ENCODE results near the gene STAC3.

The STAC3 gene

GRCh38 chr12:57224973-57225679, 25.9 kb downstream of the STAC3 start:
- Histone ChIP-seq H3K9me3 (ENCODE audit: insufficient read depth, low read depth, low read length) (no peaks in the 10 kb centered on the region), H3K27me3 (ENCODE audit: insufficient read depth, low read length) (peaks cover 92% of the 10 kb centered on the region), H3K4me1 (ENCODE audit: insufficient read depth, low read length) (peaks cover 29% of the 10 kb centered on the region), H3K36me3 (ENCODE audit: insufficient read depth, low read depth, low read length) (no peaks in the 10 kb centered on the region), H3K9ac (ENCODE audit: low read depth, low read length) (no peak overlapping the region), H3K27ac (ENCODE audit: low read length) (no peak overlapping the region), H3K4me3 (ENCODE audit: low read length) (no peak overlapping the region)

- no peaks in the 10 kb centered on the region; the same call in 1 of the 2 replicates for H3K9me3 ChIP-seq (ENCODE audit: insufficient read depth, low read depth, low read length)
- peaks cover 32% of the 10 kb centered on the region for H3K4me1 ChIP-seq (ENCODE audit: insufficient read depth, low read length)
- H3K27ac ChIP-seq (ENCODE audit: low read length), result no peak overlapping the region
- H3K27me3 ChIP-seq (ENCODE audit: insufficient read depth, low read length), result peaks cover 99% of the 10 kb centered on the region
- H3K4me3 ChIP-seq (ENCODE audit: low read length), result no peak overlapping the region
- H3K36me3 ChIP-seq (ENCODE audit: insufficient read depth, low read depth, low read length), result no peaks in the 10 kb centered on the region
- H3K9ac ChIP-seq (ENCODE audit: low read depth, low read length), result no peak overlapping the region
Measured at GRCh38 chr12:57224278-57224972, 26.6 kb downstream of the STAC3 start.

- Histone ChIP-seq H3K9ac (ENCODE audit: low read depth, low read length) (no peak overlapping the region), H3K36me3 (ENCODE audit: insufficient read depth, low read depth, low read length) (no peaks in the 10 kb centered on the region), H3K27me3 (ENCODE audit: insufficient read depth, low read length) (peaks cover 100% of the 10 kb centered on the region), H3K4me3 (ENCODE audit: low read length) (no peak overlapping the region), H3K9me3 (ENCODE audit: insufficient read depth, low read depth, low read length) (no peaks in the 10 kb centered on the region; the same call in 1 of the 2 replicates), H3K27ac (ENCODE audit: low read length) (no peak overlapping the region), H3K4me1 (ENCODE audit: insufficient read depth, low read length) (peaks cover 28% of the 10 kb centered on the region)
Measured at GRCh38 chr12:57223191-57224165, 27.5 kb downstream of the STAC3 start.

- Histone ChIP-seq H3K4me1 (ENCODE audit: insufficient read depth, low read length) (peaks cover 26% of the 10 kb centered on the region), H3K27me3 (ENCODE audit: insufficient read depth, low read length) (peaks cover 100% of the 10 kb centered on the region), H3K36me3 (ENCODE audit: insufficient read depth, low read depth, low read length) (no peaks in the 10 kb centered on the region), H3K9me3 (ENCODE audit: insufficient read depth, low read depth, low read length) (no peaks in the 10 kb centered on the region; the same call in 1 of the 2 replicates), H3K9ac (ENCODE audit: low read depth, low read length) (no peak overlapping the region), H3K4me3 (ENCODE audit: low read length) (no peak overlapping the region), H3K27ac (ENCODE audit: low read length) (no peak overlapping the region)
Measured at GRCh38 chr12:57222286-57223190, 28.4 kb downstream of the STAC3 start.

GRCh38 chr12:57221169-57221917, 29.6 kb downstream of the STAC3 start:
- peaks cover 19% of the 10 kb centered on the region; the same call in 1 of the 2 replicates for H3K4me1 ChIP-seq (ENCODE audit: insufficient read depth, low read length)
- peaks cover 99% of the 10 kb centered on the region for H3K27me3 ChIP-seq (ENCODE audit: insufficient read depth, low read length)
- no peak overlapping the region for H3K27ac ChIP-seq (ENCODE audit: low read length)
- H3K36me3 ChIP-seq (ENCODE audit: insufficient read depth, low read depth, low read length), result no peaks in the 10 kb centered on the region
- H3K4me3 ChIP-seq (ENCODE audit: low read length), result no peak overlapping the region
- no peak overlapping the region for H3K9ac ChIP-seq (ENCODE audit: low read depth, low read length)
- H3K9me3 ChIP-seq (ENCODE audit: insufficient read depth, low read depth, low read length), result no peaks in the 10 kb centered on the region; the same call in 1 of the 2 replicates

- Histone ChIP-seq H3K4me3 (ENCODE audit: low read length) (no peak overlapping the region), H3K27me3 (ENCODE audit: insufficient read depth, low read length) (peaks cover 99% of the 10 kb centered on the region), H3K36me3 (ENCODE audit: insufficient read depth, low read depth, low read length) (no peaks in the 10 kb centered on the region), H3K27ac (ENCODE audit: low read length) (no peak overlapping the region), H3K9me3 (ENCODE audit: insufficient read depth, low read depth, low read length) (no peaks in the 10 kb centered on the region; the same call in 1 of the 2 replicates), H3K4me1 (ENCODE audit: insufficient read depth, low read length) (peaks cover 22% of the 10 kb centered on the region; the same call in 1 of the 2 replicates), H3K9ac (ENCODE audit: low read depth, low read length) (no peak overlapping the region)
Measured at GRCh38 chr12:57220770-57221168, 30.2 kb downstream of the STAC3 start.

GRCh38 chr12:57219993-57220754, 30.8 kb downstream of the STAC3 start:
- H3K4me3 ChIP-seq (ENCODE audit: low read length), result no peak overlapping the region
- no peaks in the 10 kb centered on the region; the same call in 1 of the 2 replicates for H3K9me3 ChIP-seq (ENCODE audit: insufficient read depth, low read depth, low read length)
- no peak overlapping the region for H3K27ac ChIP-seq (ENCODE audit: low read length)
- H3K27me3 ChIP-seq (ENCODE audit: insufficient read depth, low read length), result peaks cover 99% of the 10 kb centered on the region
- H3K9ac ChIP-seq (ENCODE audit: low read depth, low read length), result no peak overlapping the region
- H3K4me1 ChIP-seq (ENCODE audit: insufficient read depth, low read length), result peaks cover 24% of the 10 kb centered on the region; the same call in 1 of the 2 replicates
- H3K36me3 ChIP-seq (ENCODE audit: insufficient read depth, low read depth, low read length), result no peaks in the 10 kb centered on the region

- Histone ChIP-seq H3K9ac (ENCODE audit: low read depth, low read length) (no peak overlapping the region), H3K9me3 (ENCODE audit: insufficient read depth, low read depth, low read length) (no peaks in the 10 kb centered on the region; the same call in 1 of the 2 replicates), H3K4me1 (ENCODE audit: insufficient read depth, low read length) (peaks cover 24% of the 10 kb centered on the region; the same call in 1 of the 2 replicates), H3K27me3 (ENCODE audit: insufficient read depth, low read length) (peaks cover 99% of the 10 kb centered on the region), H3K4me3 (ENCODE audit: low read length) (no peak overlapping the region), H3K27ac (ENCODE audit: low read length) (no peak overlapping the region), H3K36me3 (ENCODE audit: insufficient read depth, low read depth, low read length) (no peaks in the 10 kb centered on the region)
Measured at GRCh38 chr12:57219205-57219992, 31.6 kb downstream of the STAC3 start.

GRCh38 chr12:57218030-57218853, 32.7 kb downstream of the STAC3 start:
- no peaks in the 10 kb centered on the region for H3K36me3 ChIP-seq (ENCODE audit: insufficient read depth, low read depth, low read length)
- peaks cover 99% of the 10 kb centered on the region for H3K27me3 ChIP-seq (ENCODE audit: insufficient read depth, low read length)
- H3K4me1 ChIP-seq (ENCODE audit: insufficient read depth, low read length), result peaks cover 33% of the 10 kb centered on the region; the same call in 1 of the 2 replicates
- no peak overlapping the region for H3K9ac ChIP-seq (ENCODE audit: low read depth, low read length)
- H3K4me3 ChIP-seq (ENCODE audit: low read length), result no peak overlapping the region
- H3K27ac ChIP-seq (ENCODE audit: low read length), result no peak overlapping the region
- no peaks in the 10 kb centered on the region; the same call in 1 of the 2 replicates for H3K9me3 ChIP-seq (ENCODE audit: insufficient read depth, low read depth, low read length)

All from iPS-20b (cell line).